NCI-H2029 (cell line): ENCODE measurements around the gene MRPS2.
A peak's percentile ranks its signal among the peaks of the same experiment; 100 is the strongest.
"Not testable (repeated sequence)": the region's sequence is repeated elsewhere in the genome, so short reads cannot be mapped to it uniquely, and the experiment has no call there.

ENCODE experiments used
- DNase-seq: peaks from one replicate; lab custom pipeline; 2025; lab: John Stamatoyannopoulos, UW

The MRPS2 gene

GRCh38 chr9:135500525-135501260, at the start of gene MRPS2:
Gene MRPS2 (plus strand): TSS chr9:135500682. CDS start chr9:135500711, 29 bp downstream.
- peak; percentile 83 for DNase-seq

- no peak for DNase-seq
Observed at GRCh38 chr9:135450956-135451355, 49.5 kb upstream of the MRPS2 start.

GRCh38 chr9:135451909-135452308, 48.6 kb upstream of the MRPS2 start:
- DNase-seq, result not testable (repeated sequence)

GRCh38 chr9:135454737-135455136, 45.7 kb upstream of the MRPS2 start:
- DNase-seq, result no peak

- DNase-seq, result no peak
Observed at GRCh38 chr9:135455401-135456030, 45.0 kb upstream of the MRPS2 start.

GRCh38 chr9:135456436-135457104, 43.9 kb upstream of the MRPS2 start:
- DNase-seq, result peak; percentile 27

- not testable (repeated sequence) for DNase-seq
Observed at GRCh38 chr9:135458478-135458877, 42.0 kb upstream of the MRPS2 start.

- no peak for DNase-seq
Observed at GRCh38 chr9:135461936-135462335, 38.5 kb upstream of the MRPS2 start.

GRCh38 chr9:135463140-135463539, 37.3 kb upstream of the MRPS2 start:
- DNase-seq, result no peak

GRCh38 chr9:135464181-135464580, 36.3 kb upstream of the MRPS2 start:
- no peak for DNase-seq

GRCh38 chr9:135468854-135469521, 31.5 kb upstream of the MRPS2 start:
- no peak for DNase-seq

GRCh38 chr9:135471791-135472640, 28.5 kb upstream of the MRPS2 start:
- DNase-seq, result no peak

GRCh38 chr9:135473972-135474543, 26.4 kb upstream of the MRPS2 start:
- no peak for DNase-seq

GRCh38 chr9:135474915-135475314, 25.6 kb upstream of the MRPS2 start:
- no peak for DNase-seq

GRCh38 chr9:135476561-135477355, 23.7 kb upstream of the MRPS2 start:
- no peak for DNase-seq

GRCh38 chr9:135478191-135478590, 22.3 kb upstream of the MRPS2 start:
- DNase-seq, result no peak

- peak; percentile 33 for DNase-seq
Observed at GRCh38 chr9:135478829-135479468, 21.5 kb upstream of the MRPS2 start.

- peak; percentile 19 for DNase-seq
Observed at GRCh38 chr9:135479469-135480052, 20.9 kb upstream of the MRPS2 start, which contains the start of gene PPP1R26. Gene PPP1R26 (plus strand): TSS chr9:135479782. CDS start chr9:135484511, 4,729 bp downstream.
